ENCODE data around the gene GPR17. TPM values are rescaled to one million over a fixed set of nuclear protein-coding genes. Genes with fewer than 3 reads are reported as not detected.

Gene GPR17
- total RNA-seq, 1 donor from 2014 or later: 0.18 TPM

GRCh38 chr2:127649100-127649611 is 3.2 kb downstream of the GPR17 start:
- intact Hi-C loops (cut with DNase I): no loop called here
- ATAC-seq (peak in 1 of 2 donors; percentile 78), DNase-seq (peak; percentile 51)
- Histone ChIP-seq H3K4me1 (peaks cover 59% of the 10 kb centered on the region), H3K4me3 (no peak overlapping the region), H3K27ac (peak overlapping the region; percentile 51), H3K27me3 (ENCODE audit: low read depth) (no peaks in the 10 kb centered on the region), H3K36me3 (peaks cover 18% of the 10 kb centered on the region), H3K9me3 (no peaks in the 10 kb centered on the region)
- TF ChIP-seq CTCF (IDR thresholded peaks at IDR 0.05): no peak

- H3K9me3 ChIP-seq: no peaks in the 10 kb centered on the region
- peaks cover 59% of the 10 kb centered on the region for H3K4me1 ChIP-seq
- H3K27me3 ChIP-seq (ENCODE audit: low read depth): no peaks in the 10 kb centered on the region
- intact Hi-C loops (cut with DNase I): no loop called here
- ATAC-seq: peak; percentile 74 to 79
- peak; percentile 71 for DNase-seq
- H3K4me3 ChIP-seq: no peak overlapping the region
- peak; percentile 90 for TF ChIP-seq CTCF (IDR thresholded peaks at IDR 0.05)
- H3K36me3 ChIP-seq: peaks cover 23% of the 10 kb centered on the region
- peak overlapping the region; percentile 51 for H3K27ac ChIP-seq
Measured at GRCh38 chr2:127649684-127650040, 3.7 kb downstream of the GPR17 start.

- DNase-seq (peak; percentile 37), ATAC-seq (no peak)
- peak; percentile 12 for TF ChIP-seq CTCF (IDR thresholded peaks at IDR 0.05)
- Histone ChIP-seq H3K36me3 (peaks cover 25% of the 10 kb centered on the region), H3K27me3 (ENCODE audit: low read depth) (no peaks in the 10 kb centered on the region), H3K4me1 (peaks cover 64% of the 10 kb centered on the region), H3K9me3 (no peaks in the 10 kb centered on the region), H3K27ac (peak overlapping the region; percentile 51), H3K4me3 (no peak overlapping the region)
- intact Hi-C loops (cut with DNase I): no loop called here
Measured at GRCh38 chr2:127650041-127650784, 4.3 kb downstream of the GPR17 start.

- H3K9me3 ChIP-seq: no peaks in the 10 kb centered on the region
- intact Hi-C loops (cut with DNase I): no loop called here
- no peaks in the 10 kb centered on the region for H3K27me3 ChIP-seq (ENCODE audit: low read depth)
- peak overlapping the region; percentile 51 for H3K27ac ChIP-seq
- H3K4me3 ChIP-seq: no peak overlapping the region
- TF ChIP-seq CTCF (IDR thresholded peaks at IDR 0.05): no peak
- ATAC-seq (no peak), DNase-seq (peak; percentile 45)
- peaks cover 30% of the 10 kb centered on the region for H3K36me3 ChIP-seq
- H3K4me1 ChIP-seq: peaks cover 69% of the 10 kb centered on the region
Measured at GRCh38 chr2:127650785-127651380, 4.9 kb downstream of the GPR17 start.

- no peak for TF ChIP-seq CTCF (IDR thresholded peaks at IDR 0.05)
- ATAC-seq: no peak
- Histone ChIP-seq H3K27ac (no peak overlapping the region), H3K27me3 (ENCODE audit: low read depth) (no peaks in the 10 kb centered on the region), H3K4me3 (no peak overlapping the region), H3K4me1 (peaks cover 69% of the 10 kb centered on the region), H3K9me3 (no peaks in the 10 kb centered on the region), H3K36me3 (peaks cover 31% of the 10 kb centered on the region)
- intact Hi-C loops (cut with DNase I): no loop called here
- DNase-seq: peak; percentile 49
Measured at GRCh38 chr2:127651381-127651809, 5.4 kb downstream of the GPR17 start.

Measured in lower lobe of right lung (tissue), 2 donors.